GM18951 (cell line): ENCODE results near the gene KCP.

Experiments
- POLR2A ChIP-seq: IDR thresholded peaks from 4 replicates; pipeline ENCODE4 v1.6.1; 2011; ENCODE audit warnings: mild to moderate bottlenecking; ENCODE audit not compliant: insufficient read length, insufficient read depth; ENCODE audit errors: extremely low read depth
- in situ Hi-C: fragments of 300-500 bp; cut with MboI; formaldehyde crosslinking; loops from one replicate; pipeline ENCODE4 v1.12.0; 2022; ENCODE audit warnings: low sequenced_read_pairs, mixed read lengths, inconsistent platforms; ENCODE audit not compliant: unreplicated experiment

KCP gene

GRCh38 chr7:128922496-128923410 is 12.2 kb upstream of the KCP start:
- in situ Hi-C loops: no loop called here
- no peak for TF ChIP-seq POLR2A

GRCh38 chr7:128921866-128922440 is 11.4 kb upstream of the KCP start:
- TF ChIP-seq POLR2A: no peak
- in situ Hi-C loops: no loop called here

GRCh38 chr7:128920913-128921582 is 10.5 kb upstream of the KCP start:
- in situ Hi-C loops: no loop called here
- TF ChIP-seq POLR2A: no peak

GRCh38 chr7:128919881-128920799 is 9.6 kb upstream of the KCP start:
- TF ChIP-seq POLR2A: no peak
- in situ Hi-C loops: no loop called here

GRCh38 chr7:128919241-128919640 is 8.7 kb upstream of the KCP start:
- in situ Hi-C loops: no loop called here
- no peak for TF ChIP-seq POLR2A

GRCh38 chr7:128918016-128918665 is 7.6 kb upstream of the KCP start:
- TF ChIP-seq POLR2A: no peak
- in situ Hi-C loops: no loop called here

GRCh38 chr7:128917122-128917521 is 6.6 kb upstream of the KCP start:
- in situ Hi-C loops: no loop called here
- TF ChIP-seq POLR2A: no peak

- in situ Hi-C loops: no loop called here
These were observed 6.1 kb upstream of the KCP start for GRCh38 chr7:128916643-128916915.

GRCh38 chr7:128915841-128916642 is 5.5 kb upstream of the KCP start:
- no peak for TF ChIP-seq POLR2A
- in situ Hi-C loops: no loop called here

More at GRCh38 chr7:128916643-128916915, 6.1 kb upstream of the KCP start:
- TF ChIP-seq POLR2A: no peak

- TF ChIP-seq POLR2A: peak; percentile 5
- in situ Hi-C loops: no loop called here
These were observed 4.8 kb upstream of the KCP start for GRCh38 chr7:128915271-128915819.

- in situ Hi-C loops: no loop called here
- peak; percentile 31 for TF ChIP-seq POLR2A
These were observed 4.2 kb upstream of the KCP start for GRCh38 chr7:128914566-128915151.
